Fibroblast of lung (primary cell): ENCODE results near the gene PPAT. TPM values are rescaled to one million over a fixed set of nuclear protein-coding genes. Genes with fewer than 3 reads are reported as not detected.
A peak's percentile ranks its signal among the peaks of the same experiment; 100 is the strongest.

Source experiments
- DNase-seq, 2 donors: peaks; one replicate each; pipeline versions ENCODE4 v3.0.0 to v3.0.0-alpha.2; 2010; ENCODE audit warnings: low read depth in 2 of 2
- H2AFZ ChIP-seq: 2 replicates; pipeline ENCODE4 v1.5.1; 2012; ENCODE audit warnings: low read length, control low read depth, inconsistent platforms
- H3K27ac ChIP-seq: 2 replicates; pipeline ENCODE4 v1.5.1; 2011; ENCODE audit warnings: low read length, control low read depth; ENCODE audit not compliant: insufficient read depth
- H3K27me3 ChIP-seq: 2 replicates; pipeline ENCODE4 v1.5.1; 2011; ENCODE audit warnings: mild to moderate bottlenecking, low read length; ENCODE audit not compliant: control insufficient read depth, insufficient read depth
- H3K36me3 ChIP-seq: 2 replicates; pipeline ENCODE4 v1.5.1; 2011; ENCODE audit warnings: low read length; ENCODE audit not compliant: control insufficient read depth, insufficient read depth
- H3K4me1 ChIP-seq: 2 replicates; pipeline ENCODE4 v1.5.1; 2011; ENCODE audit warnings: low read length; ENCODE audit not compliant: control insufficient read depth, insufficient read depth; ENCODE audit errors: extremely low read depth
- H3K4me2 ChIP-seq: 2 replicates; pipeline ENCODE4 v1.5.1; 2011; ENCODE audit warnings: low read length, control low read depth; ENCODE audit not compliant: insufficient read depth; ENCODE audit errors: extremely low read depth
- H3K4me3 ChIP-seq, 4 experiments: fragments of 200-600 bp in 1 of 4; sonication (generic) in 1 of 4; replicated peaks in 1 of 4; 2 replicates each; pipeline ENCODE4 v1.5.1; 2011 to 2016; ENCODE audit warnings: low read length in 4 of 4, low read depth in 3 of 4, mild to moderate bottlenecking in 3 of 4, control low read depth in 2 of 4, inconsistent platforms in 1 of 4, mixed read lengths in 1 of 4; ENCODE audit not compliant: insufficient read depth in 1 of 4; ENCODE audit errors: control extremely low read depth in 1 of 4
- H3K79me2 ChIP-seq: 2 replicates; pipeline ENCODE4 v1.5.1; 2012; ENCODE audit warnings: mild to moderate bottlenecking, low read length, inconsistent platforms; ENCODE audit not compliant: control insufficient read depth, insufficient read depth
- H3K9ac ChIP-seq: 2 replicates; pipeline ENCODE4 v1.5.1; 2011; ENCODE audit warnings: mild to moderate bottlenecking, low read length, control low read depth; ENCODE audit not compliant: insufficient read depth
- H3K9me3 ChIP-seq: 2 replicates; pipeline ENCODE4 v1.5.1; 2012; ENCODE audit warnings: low read depth, low read length; ENCODE audit not compliant: control insufficient read depth, insufficient read depth
- H4K20me1 ChIP-seq: 2 replicates; pipeline ENCODE4 v1.5.1; 2011; ENCODE audit warnings: low read length; ENCODE audit not compliant: control insufficient read depth, insufficient read depth; ENCODE audit errors: extremely low read depth
- CTCF ChIP-seq, 2 donors: IDR thresholded peaks in 1 of 2; conservative IDR thresholded peaks in 1 of 2; 1 replicate in 1 of 2; 2 replicates in 1 of 2; pipeline ENCODE4 v1.5.1; 2011 to 2012; ENCODE audit warnings: low read length in 2 of 2, control low read depth in 1 of 2, inconsistent platforms in 1 of 2, low read depth in 1 of 2, mild to moderate bottlenecking in 1 of 2
- EZH2 ChIP-seq: IDR thresholded peaks from 2 replicates; pipeline ENCODE4 v1.5.1; 2012; ENCODE audit warnings: low read length, control low read depth, mild to moderate bottlenecking; ENCODE audit errors: missing control alignments
- polyA plus RNA-seq, 2 donors: library from polyadenylated mRNA; depleted of rRNA in 1 of 2; stranded (reverse) in 1 of 2; unstranded in 1 of 2; fragments of >200 nt; gene quantifications; 2 replicates each; pipeline ENCODE4 v1.2.1, GENCODE V29; 2011 to 2012; ENCODE audit warnings: missing spikeins in 1 of 2
- total RNA-seq: library from RNA; depleted of rRNA; stranded (reverse); fragments of >200 nt; gene quantifications from 2 replicates; pipeline ENCODE4 v1.2.1, GENCODE V29; 2014

The PPAT gene
- total and polyA plus RNA-seq, 2 donors (not counting 1 experiment from before 2014, with no cell fraction given): 8.6 to 14.9 TPM

- peak overlapping the region; percentile 83 for H3K4me2 ChIP-seq
- peak overlapping the region; percentile 18 for H3K27ac ChIP-seq
- H3K9ac ChIP-seq: peak overlapping the region; percentile 52
- no peaks in the 10 kb centered on the region for H3K27me3 ChIP-seq
- no peaks in the 10 kb centered on the region for H3K9me3 ChIP-seq
- peak; percentile 33 to 62 for DNase-seq
- H3K4me1 ChIP-seq: peaks cover 2% of the 10 kb centered on the region
- H4K20me1 ChIP-seq: no peaks in the 10 kb centered on the region
- peak overlapping the region; percentile 14 for H2AFZ ChIP-seq
- peaks cover 10% of the 10 kb centered on the region for H3K79me2 ChIP-seq
- TF ChIP-seq EZH2: no peak
- TF ChIP-seq CTCF (conservative IDR thresholded peaks at IDR 0.05 in 1 of 2, IDR thresholded peaks at IDR 0.05 in 1 of 2; ENCODE audit: low read depth in 1 of 2, low read length in 2 of 2): no peak
- H3K4me3 ChIP-seq: peak overlapping the region; percentile 13 to 37 (median 26)
- no peaks in the 10 kb centered on the region for H3K36me3 ChIP-seq
Observed at GRCh38 chr4:56414135-56414670, 21.2 kb downstream of the PPAT start.

GRCh38 chr4:56410247-56411062 is 25.0 kb downstream of the PPAT start:
- no peaks in the 10 kb centered on the region for H3K36me3 ChIP-seq
- DNase-seq: peak; percentile 98
- no peaks in the 10 kb centered on the region for H3K9me3 ChIP-seq
- no peaks in the 10 kb centered on the region for H3K27me3 ChIP-seq
- peak overlapping the region; percentile 97 for H3K4me2 ChIP-seq
- H3K9ac ChIP-seq: peak overlapping the region; percentile 46
- peaks cover 11% of the 10 kb centered on the region for H3K79me2 ChIP-seq
- H2AFZ ChIP-seq: peak overlapping the region; percentile 43
- TF ChIP-seq EZH2: no peak
- TF ChIP-seq CTCF (conservative IDR thresholded peaks at IDR 0.05 in 1 of 2, IDR thresholded peaks at IDR 0.05 in 1 of 2; ENCODE audit: low read depth in 1 of 2, low read length in 2 of 2): no peak
- peaks cover 2% of the 10 kb centered on the region for H3K4me1 ChIP-seq
- peak overlapping the region; percentile 47 to 72 (median 53) for H3K4me3 ChIP-seq
- H4K20me1 ChIP-seq: no peaks in the 10 kb centered on the region
- peak overlapping the region; percentile 95 for H3K27ac ChIP-seq

GRCh38 chr4:56409511-56410090 is 25.8 kb downstream of the PPAT start:
- Histone ChIP-seq H2AFZ (no peak overlapping the region), H3K79me2 (peaks cover 11% of the 10 kb centered on the region), H3K4me1 (peaks cover 2% of the 10 kb centered on the region), H3K27ac (peak overlapping the region; percentile 95), H4K20me1 (no peaks in the 10 kb centered on the region), H3K9me3 (no peaks in the 10 kb centered on the region), H3K27me3 (no peaks in the 10 kb centered on the region), H3K36me3 (no peaks in the 10 kb centered on the region), H3K4me2 (peak overlapping the region; percentile 67), H3K4me3 (peak overlapping the region in 3 of 4 experiments; percentile 29 to 72 (median 47)), H3K9ac (peak overlapping the region; percentile 46)
- no peak for DNase-seq
- TF ChIP-seq EZH2: no peak
- TF ChIP-seq CTCF (conservative IDR thresholded peaks at IDR 0.05 in 1 of 2, IDR thresholded peaks at IDR 0.05 in 1 of 2; ENCODE audit: low read depth in 1 of 2, low read length in 2 of 2): no peak
